GM19025 (cell line): ENCODE data around the gene ENPP5.

ENCODE experiments used
- ATAC-seq: cut with Tn5 transposase; IDR thresholded peaks from one replicate; pipeline ENCODE4 v1.9.1; 2021; ENCODE audit warnings: mild to moderate bottlenecking, low read depth, moderate library complexity; ENCODE audit not compliant: unreplicated experiment

Gene ENPP5

DNA sequence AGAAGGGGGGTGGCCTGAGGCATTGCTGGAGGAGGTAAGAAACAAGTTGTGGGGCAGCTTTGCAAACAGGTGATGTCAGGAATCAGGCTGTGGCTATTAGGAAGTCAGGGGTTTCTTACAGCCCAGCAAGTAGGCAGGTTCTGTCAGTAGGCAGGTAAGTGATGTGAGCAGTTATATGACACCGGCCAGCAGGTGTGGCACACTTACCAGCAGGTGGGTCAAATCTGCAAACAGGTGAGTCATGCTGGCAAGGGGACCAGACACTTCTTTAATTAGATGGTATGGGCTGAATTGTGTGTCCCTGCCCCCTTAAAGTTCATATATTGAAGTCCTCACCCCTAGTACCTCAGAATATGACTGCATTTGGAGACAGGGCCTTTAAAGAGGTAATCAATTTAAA is 57.4 kb downstream of the ENPP5 start:
- ATAC-seq: no peak
